ENCODE results near the gene OR1J2.
A peak's percentile ranks its signal among the peaks of the same experiment; 100 is the strongest.
"Not testable (repeated sequence)": the region's sequence is repeated elsewhere in the genome, so short reads cannot be mapped to it uniquely, and the experiment has no call there.

Gene OR1J2, protein sequence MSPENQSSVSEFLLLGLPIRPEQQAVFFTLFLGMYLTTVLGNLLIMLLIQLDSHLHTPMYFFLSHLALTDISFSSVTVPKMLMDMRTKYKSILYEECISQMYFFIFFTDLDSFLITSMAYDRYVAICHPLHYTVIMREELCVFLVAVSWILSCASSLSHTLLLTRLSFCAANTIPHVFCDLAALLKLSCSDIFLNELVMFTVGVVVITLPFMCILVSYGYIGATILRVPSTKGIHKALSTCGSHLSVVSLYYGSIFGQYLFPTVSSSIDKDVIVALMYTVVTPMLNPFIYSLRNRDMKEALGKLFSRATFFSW

DNA sequence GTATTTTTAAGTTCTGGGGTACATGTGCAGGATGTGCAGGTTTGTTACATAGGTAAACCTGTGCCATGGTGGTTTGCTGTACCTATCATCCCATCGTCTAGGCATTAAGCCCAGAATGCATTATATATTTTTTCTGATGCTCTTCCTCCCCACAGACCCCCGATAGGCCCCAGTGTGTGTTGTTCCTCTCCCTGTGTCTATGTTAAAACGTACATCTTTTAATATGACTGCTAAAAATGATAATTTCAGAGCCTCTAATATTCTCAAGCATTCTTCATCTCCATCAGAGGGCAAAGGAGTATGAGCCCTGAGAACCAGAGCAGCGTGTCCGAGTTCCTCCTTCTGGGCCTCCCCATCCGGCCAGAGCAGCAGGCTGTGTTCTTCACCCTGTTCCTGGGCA is at the start of gene OR1J2:
Gene OR1J2, plus strand, starts transcription at position 301 of the 400 bp plus-strand sequence. Its CDS starts 0 bp downstream, at position 301.
- no peak for DNase-seq (ENCODE audit: low read depth in 2 of 2)

DNA sequence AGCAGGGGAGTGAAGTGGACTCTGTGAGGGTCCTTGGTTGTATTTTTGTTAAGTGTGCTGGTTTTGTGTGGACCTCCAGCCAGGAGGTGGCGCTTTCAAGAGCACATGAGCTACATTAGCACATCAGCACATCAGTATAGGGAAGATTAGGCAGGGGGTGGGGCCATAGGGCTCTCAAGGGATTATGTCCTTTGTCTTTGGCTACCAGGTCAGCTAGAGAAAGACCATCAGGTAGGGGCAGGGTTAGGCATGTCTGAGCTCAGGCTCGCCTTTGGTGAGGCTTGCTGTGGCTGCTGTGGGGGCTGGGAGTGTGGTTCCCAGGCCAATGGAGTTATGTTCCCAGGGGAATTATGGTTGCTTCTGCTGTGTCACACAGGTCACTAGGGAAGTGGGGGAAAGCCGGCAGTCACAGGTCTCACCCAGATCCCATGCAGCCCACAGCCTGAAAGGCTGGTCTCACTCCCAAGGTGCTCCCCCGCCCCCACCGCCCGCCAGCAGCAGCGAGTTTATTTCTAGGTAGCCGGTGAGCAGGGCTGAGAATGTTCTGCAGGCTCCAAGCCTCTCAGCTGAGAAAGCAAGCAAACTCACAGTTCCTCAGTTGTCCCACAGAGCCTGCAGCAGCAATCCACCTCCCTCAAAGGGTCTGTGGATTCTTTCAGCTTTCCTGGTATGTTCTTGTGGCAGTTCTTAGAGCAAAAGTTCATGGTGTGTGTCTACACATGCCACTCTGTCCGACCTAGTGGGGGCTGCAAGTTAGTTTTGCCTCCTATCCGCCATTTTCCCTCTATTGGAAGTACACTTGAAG is 46.6 kb upstream of the OR1J2 start:
- no peak for DNase-seq (ENCODE audit: low read depth in 2 of 2)

DNA sequence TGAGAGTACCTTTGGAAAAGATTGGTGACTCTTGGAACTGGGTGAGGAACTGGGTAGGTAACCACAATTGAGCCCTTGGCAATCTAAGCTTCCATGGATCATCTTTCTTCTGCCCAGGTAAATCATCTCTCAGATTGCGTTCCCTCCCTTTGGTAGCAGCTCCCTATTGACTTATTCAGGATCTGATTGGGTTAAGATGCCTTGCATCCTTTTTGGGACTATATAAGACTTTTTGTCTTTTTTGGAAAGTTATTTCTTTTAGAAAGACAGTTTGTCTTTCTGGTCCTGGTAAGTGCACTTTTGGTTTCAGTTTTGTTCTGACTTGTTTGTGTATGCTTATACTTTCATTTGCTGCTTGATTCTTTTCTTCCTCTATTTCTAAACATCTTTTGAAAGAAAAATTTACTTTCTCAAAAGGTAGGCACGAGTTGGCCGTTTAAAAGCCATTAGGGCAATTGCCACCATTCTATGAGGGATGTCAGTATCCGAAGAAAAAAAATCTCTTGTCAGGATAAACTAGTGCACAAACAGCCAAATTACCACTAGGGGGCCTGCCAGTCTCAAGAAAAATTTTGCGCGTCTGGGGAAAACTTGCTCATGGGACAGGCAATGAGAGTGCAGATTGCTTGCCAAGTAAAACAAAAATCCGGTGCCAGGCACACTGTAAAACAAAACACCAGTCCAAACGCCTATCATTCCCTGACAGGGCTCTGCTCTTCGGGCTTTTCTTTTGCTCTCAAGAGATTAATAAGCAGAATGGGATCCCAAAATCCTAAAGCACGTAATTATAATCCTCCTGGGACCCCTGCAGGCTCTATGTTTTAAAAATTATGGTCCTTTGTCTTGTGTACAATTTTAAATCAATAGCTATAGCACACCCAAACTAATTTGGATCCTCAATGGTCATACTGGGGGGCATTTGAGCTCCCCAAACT is 45.7 kb upstream of the OR1J2 start:
- DNase-seq (ENCODE audit: low read depth in 2 of 2), result peak; percentile 41 to 42

DNA sequence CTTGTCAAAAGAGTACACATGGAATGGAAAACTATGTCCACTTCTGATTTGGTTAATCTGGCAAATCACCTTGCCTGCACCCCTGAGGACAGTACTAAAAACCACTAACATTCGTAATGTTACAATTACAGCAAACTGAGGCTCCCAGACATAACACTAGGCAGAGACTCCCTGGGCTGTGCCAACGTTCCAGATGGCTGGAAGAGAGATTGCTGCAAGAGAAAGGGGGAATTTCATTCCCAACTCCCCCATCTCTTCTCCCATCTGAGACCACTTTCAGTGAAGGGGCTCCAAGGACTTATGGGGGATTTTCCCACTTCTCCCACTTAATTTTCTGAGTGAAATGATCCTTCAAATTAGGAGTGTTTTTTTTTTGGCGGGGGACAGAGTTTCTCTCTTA is 44.1 kb upstream of the OR1J2 start:
- DNase-seq (ENCODE audit: low read depth in 2 of 2), result no peak

DNA sequence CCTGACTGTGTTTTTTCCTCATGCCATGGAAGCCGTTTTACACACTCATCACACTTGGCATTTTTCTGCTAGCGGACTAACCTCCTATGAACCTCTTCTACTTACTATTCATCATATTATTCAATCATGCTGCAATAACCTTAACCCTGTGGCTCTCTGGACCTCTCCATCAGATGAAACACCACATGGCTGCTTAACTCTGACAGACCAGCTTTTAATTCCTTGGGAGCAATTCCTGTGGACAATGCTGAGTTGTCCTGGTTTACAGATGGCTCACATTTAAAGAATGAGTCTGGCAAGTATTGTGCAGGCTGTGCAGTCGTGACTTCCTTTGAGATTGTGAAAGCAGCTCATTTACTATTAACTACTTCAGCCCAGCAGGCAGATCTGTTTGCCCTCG is 41.9 kb upstream of the OR1J2 start:
- no peak for DNase-seq (ENCODE audit: low read depth in 2 of 2)

DNA sequence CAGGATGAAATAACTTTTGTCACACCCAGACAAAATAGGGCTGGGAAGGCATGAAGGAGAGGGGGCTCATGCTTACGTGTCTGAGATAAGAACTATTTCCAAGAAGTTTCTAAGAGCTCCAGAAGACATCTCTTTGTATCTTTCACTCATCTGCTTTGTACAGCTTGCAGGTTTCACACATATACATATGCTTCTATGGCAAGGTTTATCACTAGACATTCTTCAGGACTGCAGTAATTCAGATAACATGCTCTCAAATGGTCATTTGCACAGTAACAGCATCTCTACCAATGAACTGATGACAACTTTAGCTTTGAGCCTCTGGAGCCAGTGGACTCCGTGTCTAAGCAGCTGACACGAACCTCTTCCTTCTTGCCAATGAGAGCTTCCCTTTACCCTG is 36.0 kb upstream of the OR1J2 start:
- DNase-seq (ENCODE audit: low read depth in 2 of 2), result no peak

DNA sequence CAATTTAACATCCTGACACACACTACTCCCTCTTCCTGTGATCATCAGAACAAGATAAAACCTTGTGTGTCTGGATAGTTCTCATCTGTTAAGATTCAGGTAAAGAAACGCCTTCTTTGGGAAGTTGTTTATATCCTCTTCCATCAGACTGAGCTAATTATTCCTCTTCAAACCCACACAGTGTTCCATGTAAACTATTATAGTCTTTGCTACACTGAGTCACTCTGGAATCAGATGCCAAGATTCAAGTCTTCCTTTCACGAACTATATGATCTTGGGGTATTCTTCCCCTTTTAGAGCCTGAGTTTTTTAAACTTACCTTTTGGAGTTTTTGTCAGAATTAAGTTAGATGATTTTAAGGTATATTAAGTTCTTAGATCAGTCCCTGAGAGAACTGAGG is 34.9 kb upstream of the OR1J2 start:
- DNase-seq (ENCODE audit: low read depth in 2 of 2), result no peak

DNA sequence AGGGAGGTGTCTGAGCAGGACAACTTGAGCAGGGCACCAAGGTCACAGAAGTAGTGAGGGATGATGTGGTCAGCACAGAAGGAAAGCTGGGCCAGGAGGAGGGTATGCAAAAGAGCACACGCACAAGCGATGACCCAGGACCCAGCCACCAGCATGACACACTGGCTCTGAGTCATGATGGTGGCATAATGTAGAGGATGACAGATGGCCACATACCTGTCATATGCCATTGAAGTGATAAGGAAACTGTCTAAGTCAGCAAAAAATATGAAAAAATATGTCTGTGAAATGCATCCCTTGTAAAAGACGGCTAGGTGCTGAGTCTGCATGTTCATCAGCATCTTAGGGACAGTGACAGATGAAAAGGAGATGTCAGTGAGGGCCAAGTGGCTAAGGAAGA is 33.3 kb upstream of the OR1J2 start:
- no peak for DNase-seq (ENCODE audit: low read depth in 2 of 2)

DNA sequence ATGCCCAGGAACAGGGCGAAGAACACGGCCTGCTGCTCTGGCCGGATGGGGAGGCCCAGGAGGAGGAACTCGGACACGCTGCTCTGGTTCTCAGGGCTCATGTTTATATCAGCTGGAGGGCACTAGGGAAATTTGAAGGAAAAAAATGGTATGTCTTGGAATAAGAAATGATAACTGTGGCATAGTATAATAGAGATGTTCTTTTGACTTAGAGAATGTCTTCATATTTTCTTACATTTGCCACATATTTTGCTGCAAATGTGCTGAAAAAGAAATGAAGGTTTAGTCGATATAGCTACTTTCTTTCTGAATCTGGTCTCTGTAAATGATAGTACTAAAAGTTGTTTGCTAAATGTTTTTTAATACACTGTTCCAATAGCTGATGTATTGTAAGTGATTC is 32.8 kb upstream of the OR1J2 start, which contains the start of gene OR1J1:
Gene OR1J1, minus strand, starts transcription at position 101 of the 400 bp plus-strand sequence. Its CDS starts 0 bp downstream, at position 101.
- no peak for DNase-seq (ENCODE audit: low read depth in 2 of 2)

DNA sequence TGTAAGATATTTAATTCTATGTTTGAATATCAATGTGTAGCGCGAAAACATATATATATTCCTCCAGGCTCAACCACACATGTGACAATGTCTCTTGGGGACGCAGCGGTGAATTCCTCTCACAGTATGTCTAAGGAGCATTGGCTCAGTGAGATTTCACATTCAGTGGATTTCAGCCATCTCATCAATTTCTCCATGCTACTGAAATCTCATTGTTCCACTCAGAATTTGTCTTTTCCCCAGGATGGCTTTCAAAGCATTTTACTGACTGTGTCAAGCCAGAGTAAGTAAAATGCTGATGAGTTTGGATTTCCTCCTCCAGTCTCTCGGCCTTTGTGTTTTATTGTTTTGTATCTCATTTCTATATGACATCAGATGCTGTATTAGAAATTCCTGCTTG is 31.5 kb upstream of the OR1J2 start:
- no peak for DNase-seq (ENCODE audit: low read depth in 2 of 2)

DNA sequence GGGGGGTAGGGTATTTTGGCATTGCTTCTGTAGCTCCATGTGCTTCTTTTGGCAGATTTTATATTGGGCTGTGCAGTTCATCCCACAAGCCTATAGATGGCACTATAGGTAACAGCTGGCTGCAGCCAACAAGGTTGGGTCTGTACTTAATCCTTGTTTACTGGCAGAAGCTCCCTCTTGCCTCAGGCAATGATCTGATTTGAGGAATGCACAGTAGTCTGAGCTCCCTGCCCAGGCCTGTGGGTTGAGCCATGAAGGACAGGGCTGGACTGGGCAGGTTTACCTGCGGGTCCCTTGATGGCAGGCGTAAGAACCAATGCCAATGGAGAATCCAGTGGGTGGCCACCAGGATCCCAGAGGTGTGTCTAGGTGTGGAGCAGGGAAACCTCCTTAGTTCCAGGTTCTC is 11.7 kb upstream of the OR1J2 start:
- DNase-seq (ENCODE audit: low read depth in 2 of 2), result no peak

DNA sequence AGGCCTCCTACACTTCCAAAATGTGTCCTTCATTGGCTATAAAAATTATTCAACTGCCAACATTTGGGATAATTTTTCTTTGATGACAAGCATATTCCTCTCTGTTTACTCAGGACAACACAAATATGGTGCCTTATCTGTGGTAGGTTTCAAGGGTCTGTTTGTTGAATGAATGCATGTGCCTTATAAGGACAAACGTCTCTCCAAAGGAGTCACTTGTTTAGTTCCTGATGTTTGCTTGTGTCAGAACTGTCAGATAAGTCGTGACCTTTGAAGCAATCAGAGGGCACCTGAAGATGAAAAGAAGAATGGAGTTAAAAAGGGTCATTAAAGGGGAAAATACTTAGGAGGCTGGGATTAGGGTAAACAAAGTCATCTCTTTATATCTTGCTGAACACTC is 3.6 kb upstream of the OR1J2 start:
- DNase-seq (ENCODE audit: low read depth in 2 of 2), result no peak

DNA sequence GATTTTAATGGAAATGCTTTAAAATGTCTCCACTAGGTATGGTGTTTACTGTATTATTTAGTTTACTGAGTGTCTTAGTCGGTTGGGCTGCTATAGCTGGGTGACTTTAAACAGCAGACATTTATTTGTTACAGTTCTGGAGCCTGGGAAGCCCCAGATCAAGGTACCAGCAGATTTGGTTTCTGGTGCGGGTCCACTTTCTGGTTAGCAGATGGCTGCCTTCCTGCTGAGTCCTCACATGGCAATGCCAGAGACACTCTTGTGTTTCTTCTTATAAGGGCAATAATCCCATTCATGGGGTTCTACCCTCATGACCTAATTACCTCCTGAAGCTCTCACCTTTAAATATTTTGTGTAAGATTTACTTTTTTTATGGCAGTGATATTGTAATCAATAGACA is 7.6 kb downstream of the OR1J2 start:
- no peak for DNase-seq (ENCODE audit: low read depth in 2 of 2)

DNA sequence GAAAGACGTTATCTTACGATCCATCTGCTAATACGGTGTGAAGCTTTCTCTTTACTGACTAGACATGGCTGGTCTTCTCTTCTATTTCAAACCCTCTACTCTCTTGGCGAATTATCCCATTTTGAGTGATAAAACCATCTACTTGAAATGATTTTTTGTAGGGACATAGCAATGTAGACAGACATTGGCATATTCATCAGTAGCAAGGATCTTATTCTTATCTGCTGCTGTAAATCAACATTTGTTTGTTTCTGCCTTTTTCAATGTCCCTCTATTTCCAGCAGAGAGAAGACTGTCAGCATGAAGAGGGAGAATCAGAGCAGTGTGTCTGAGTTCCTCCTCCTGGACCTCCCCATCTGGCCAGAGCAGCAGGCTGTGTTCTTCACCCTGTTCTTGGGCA is 8.2 kb downstream of the OR1J2 start, which contains the start of gene OR1J4:
Gene OR1J4, plus strand, starts transcription at position 301 of the 400 bp plus-strand sequence. Its CDS starts 0 bp downstream, at position 301.
- DNase-seq (ENCODE audit: low read depth in 2 of 2), result no peak

DNA sequence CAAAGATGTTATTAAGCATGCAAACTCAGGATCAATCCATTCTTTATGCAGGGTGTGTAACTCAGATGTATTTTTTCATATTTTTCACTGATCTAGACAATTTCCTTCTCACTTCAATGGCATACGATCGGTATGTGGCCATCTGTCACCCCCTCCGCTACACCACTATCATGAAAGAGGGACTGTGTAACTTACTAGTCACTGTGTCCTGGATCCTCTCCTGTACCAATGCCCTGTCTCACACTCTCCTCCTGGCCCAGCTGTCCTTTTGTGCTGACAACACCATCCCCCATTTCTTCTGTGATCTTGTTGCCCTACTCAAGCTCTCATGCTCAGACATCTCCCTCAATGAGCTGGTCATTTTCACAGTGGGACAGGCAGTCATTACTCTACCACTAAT is 8.8 kb downstream of the OR1J2 start:
- DNase-seq (ENCODE audit: low read depth in 2 of 2), result no peak

DNA sequence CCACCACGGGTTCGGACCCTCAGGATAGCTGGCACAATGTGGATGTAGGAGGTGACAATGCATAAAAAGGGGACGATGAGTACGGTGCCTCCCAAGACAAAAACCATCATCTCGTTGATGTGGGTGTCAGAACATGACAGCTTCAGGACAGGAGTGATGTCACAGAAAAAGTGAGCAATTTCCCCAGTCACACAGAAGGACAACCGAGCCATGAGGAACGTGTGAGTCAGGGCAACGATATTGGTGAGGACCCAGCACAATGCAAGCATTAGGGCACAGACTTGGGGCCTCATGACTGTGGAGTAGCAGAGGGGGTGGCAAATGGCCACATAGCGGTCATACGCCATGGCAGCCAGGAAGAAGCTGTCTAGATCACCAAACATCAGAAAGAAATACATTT is 16.0 kb downstream of the OR1J2 start:
- peak in 1 of 2 donors; percentile 0 for DNase-seq (ENCODE audit: low read depth in 2 of 2)

DNA sequence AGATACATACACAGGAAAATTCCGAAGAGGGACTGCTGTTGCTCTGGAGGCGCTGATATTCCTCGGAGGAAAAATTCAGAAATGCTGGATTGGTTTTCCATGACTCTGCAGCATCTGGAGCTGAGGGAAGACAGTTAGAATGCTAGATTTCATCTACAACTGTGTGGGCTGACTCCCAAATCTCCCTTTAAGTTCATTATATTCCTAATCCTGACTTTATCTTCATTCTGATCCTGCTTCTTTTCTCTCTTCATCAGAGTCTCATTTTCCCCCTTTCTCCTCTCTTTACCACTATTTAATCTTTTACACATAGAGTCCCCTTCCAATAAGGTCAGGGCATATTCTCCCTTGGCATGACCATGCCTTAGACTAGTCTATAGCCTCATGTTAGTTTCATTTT is 16.6 kb downstream of the OR1J2 start, which contains the start of gene OR1N1:
Gene OR1N1, minus strand, starts transcription at position 101 of the 400 bp plus-strand sequence. Its CDS starts 0 bp downstream, at position 101.
- DNase-seq (ENCODE audit: low read depth in 2 of 2), result no peak

DNA sequence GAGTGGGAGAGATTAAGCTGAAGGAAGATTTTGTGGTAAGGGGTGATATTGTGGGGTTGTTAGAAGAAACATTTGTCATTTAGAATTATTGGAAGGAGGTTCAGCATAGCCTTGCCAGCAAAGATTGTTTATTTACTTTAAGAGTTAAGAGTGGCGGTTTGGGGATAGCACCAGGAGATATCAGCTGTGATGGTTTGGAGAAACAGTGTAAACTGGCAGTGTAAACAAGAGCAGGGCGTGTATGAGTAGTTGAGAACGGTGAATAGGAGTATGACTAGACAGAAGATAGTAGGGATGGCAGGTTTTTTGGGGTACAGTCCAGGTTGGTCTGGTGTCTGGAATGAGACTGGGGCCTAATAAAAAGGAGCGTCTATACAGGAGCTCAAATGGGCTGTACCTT is 20.6 kb downstream of the OR1J2 start:
- DNase-seq (ENCODE audit: low read depth in 2 of 2), result not testable (repeated sequence)

DNA sequence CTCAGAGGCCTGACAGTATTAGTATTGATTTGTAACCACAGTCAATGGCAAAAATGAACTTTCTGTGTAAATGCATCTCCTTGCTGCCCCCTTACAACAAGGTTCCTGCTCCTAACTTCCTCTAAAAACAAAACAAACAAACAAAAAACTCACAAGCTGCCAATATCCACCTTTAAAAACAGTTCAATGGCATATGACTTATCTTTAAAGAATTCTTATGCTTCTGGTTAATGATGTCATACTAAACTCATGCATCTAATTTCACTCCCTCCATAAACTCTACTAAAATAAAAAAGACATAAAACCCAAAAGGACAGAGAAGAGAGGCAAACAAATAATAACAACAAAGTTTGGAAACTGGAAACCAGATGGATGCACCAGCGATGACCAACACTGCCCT is 25.5 kb downstream of the OR1J2 start:
- DNase-seq (ENCODE audit: low read depth in 2 of 2), result no peak

DNA sequence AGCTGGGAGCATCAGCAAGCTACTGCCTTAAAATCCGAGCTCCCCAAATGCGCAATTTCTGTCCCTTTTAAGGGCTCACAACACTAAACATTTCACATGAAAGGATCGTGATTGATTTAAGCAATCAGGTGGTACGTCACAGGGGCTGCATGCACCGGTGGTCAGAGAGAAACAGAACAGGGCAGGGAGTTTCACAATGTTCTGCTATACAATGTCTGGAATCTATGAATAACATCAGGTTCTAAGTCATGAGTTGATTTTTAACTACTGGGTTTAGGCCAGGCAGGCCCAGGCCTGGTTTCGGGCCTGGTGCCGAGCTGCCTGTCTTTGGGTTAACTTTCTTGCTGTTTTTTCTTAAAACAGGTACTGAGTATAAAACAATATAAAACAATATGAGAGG is 26.5 kb downstream of the OR1J2 start:
- DNase-seq (ENCODE audit: low read depth in 2 of 2), result not testable (repeated sequence)

DNA sequence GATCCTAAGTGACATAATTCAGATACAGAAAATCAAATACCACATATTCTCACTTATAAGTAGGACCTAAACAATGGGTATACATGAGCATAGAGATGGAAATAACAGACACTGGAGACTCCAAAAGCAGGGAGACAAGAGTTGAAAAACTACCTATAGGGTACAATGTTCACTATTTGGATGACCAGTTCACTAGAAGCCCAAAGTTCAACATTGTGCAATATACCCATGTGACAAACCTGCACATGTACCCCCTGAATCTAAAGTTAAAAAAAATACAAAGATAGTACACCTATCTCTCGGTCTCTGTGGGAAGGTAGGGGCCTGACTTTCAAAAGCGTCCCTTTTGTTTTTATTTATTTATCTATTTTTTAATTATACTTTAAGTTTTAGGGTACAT is 28.2 kb downstream of the OR1J2 start:
- DNase-seq (ENCODE audit: low read depth in 2 of 2), result no peak

DNA sequence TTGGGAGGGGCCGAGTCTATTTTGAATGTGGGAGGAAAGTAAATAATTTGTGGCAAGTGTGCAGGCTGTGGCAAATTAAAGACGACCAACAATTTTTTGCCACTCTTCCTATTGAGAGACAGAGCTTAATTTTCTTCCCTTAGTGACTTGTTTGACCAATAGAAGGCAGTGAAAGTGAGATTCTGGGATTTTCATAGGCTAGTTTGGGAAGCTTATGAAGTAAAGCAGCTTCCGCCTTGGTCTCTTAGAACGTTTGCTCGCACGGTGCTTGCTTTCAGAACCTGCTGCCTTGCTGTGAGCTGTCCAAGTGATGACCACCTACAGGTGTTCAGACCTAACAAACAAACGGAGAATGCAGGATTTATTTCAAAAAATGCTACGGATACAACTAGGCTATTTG is 35.6 kb downstream of the OR1J2 start:
- DNase-seq (ENCODE audit: low read depth in 2 of 2), result no peak
